SH-SY5Y (cell line): Measurements from ENCODE around the gene PATL2.

Experiments used
- GATA2 ChIP-seq: IDR thresholded peaks from 2 replicates; pipeline ENCODE4 v1.6.1; 2011; ENCODE audit warnings: mild to moderate bottlenecking, low read depth, low read length
- GATA3 ChIP-seq: IDR thresholded peaks from 2 replicates; pipeline ENCODE4 v1.6.1; 2011; ENCODE audit warnings: low read depth, mild to moderate bottlenecking, low read length, moderate library complexity

DNA sequence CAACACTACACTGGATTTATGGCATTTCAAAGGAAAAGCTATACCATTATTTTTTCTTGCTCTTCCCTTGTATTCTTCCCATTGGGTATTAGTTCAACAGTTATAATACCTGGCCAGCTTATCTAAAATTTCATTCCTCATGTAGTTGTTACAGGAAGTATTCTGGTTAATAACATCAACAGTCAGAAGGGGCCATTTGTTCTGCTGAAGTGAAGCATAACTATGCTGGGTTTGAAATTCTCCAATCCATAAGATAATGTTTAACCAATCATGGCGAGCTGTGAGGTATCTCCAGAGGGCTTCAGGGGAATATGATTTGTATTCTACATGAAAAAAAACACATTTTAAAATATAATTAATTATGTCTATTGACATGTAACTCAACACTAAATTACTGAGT is 91.0 kb downstream of the PATL2 start:
- TF ChIP-seq GATA2 (no peak), GATA3 (no peak)
